Fibroblast of skin of left quadriceps (primary cell): ENCODE data around the gene ST3GAL5.

ENCODE experiments used
- DNase-seq, 2 experiments: peaks; one replicate each; pipeline ENCODE4 v3.0.0-alpha.2; 2013; ENCODE audit warnings: low read depth in 2 of 2

Gene ST3GAL5

GRCh38 chr2:85790032-85790431 lies 98.8 kb downstream of the ST3GAL5 start:
- no peak for DNase-seq

GRCh38 chr2:85789271-85789670 lies 99.5 kb downstream of the ST3GAL5 start:
- no peak for DNase-seq

- no peak for DNase-seq
Measured at GRCh38 chr2:85788603-85789002, 100.2 kb downstream of the ST3GAL5 start.

- no peak for DNase-seq
Measured at GRCh38 chr2:85787981-85788340, 100.8 kb downstream of the ST3GAL5 start.

GRCh38 chr2:85787282-85787980 lies 101.4 kb downstream of the ST3GAL5 start:
- DNase-seq: no peak
